SH-SY5Y (cell line): Measurements from ENCODE around the gene IGF1R.

Source experiments
- GATA2 ChIP-seq: IDR thresholded peaks from 2 replicates; pipeline ENCODE4 v1.6.1; 2011; ENCODE audit warnings: mild to moderate bottlenecking, low read depth, low read length
- GATA3 ChIP-seq: IDR thresholded peaks from 2 replicates; pipeline ENCODE4 v1.6.1; 2011; ENCODE audit warnings: low read depth, mild to moderate bottlenecking, low read length, moderate library complexity

DNA sequence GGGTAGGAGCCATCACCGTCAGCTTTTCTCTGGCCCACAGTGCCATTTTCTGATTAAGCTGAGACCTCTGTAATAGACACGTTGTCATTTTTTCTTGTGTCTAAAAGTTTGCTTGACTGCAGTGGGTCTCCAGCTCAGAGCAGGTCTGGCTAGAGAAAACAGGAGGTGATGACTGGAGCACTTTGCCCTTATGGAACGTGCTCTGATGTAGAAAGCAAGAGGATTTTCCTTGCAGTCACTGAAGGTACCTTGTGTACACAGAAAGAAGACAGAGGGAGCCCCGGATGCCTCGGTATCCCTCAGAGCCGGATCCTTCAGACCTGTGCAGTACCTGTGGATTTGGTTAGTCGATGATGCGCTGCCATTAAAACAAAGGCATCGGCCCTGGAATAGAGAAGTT is 76.2 kb downstream of the IGF1R start:
- TF ChIP-seq GATA2, result no peak
- TF ChIP-seq GATA3, result no peak
